HepG2 (cell line): ENCODE data around the gene SEC16A. TPM values are rescaled to one million over a fixed set of nuclear protein-coding genes. Genes with fewer than 3 reads are reported as not detected.
A peak's percentile ranks its signal among the peaks of the same experiment; 100 is the strongest.

ENCODE experiments used
- CREB1 ChIP-seq, 2 experiments: fragments of 450-650 bp in 1 of 2; IDR thresholded peaks; 2 replicates each; pipeline ENCODE4 v1.6.1; 2016 to 2017; ENCODE audit warnings: control low read depth in 1 of 2, mild to moderate bottlenecking in 1 of 2, missing compliant biosample characterization in 1 of 2, missing genetic modification characterization in 1 of 2
- FOXK1 ChIP-seq: sonication (generic); formaldehyde crosslinking; IDR thresholded peaks from 2 replicates; pipeline ENCODE4 v1.4.0; 2020; ENCODE audit warnings: low read depth, missing genetic modification reagents, borderline replicate concordance
- ISX ChIP-seq: sonication (generic); formaldehyde crosslinking; conservative IDR thresholded peaks from 2 replicates; pipeline ENCODE4 v1.5.0; 2020; ENCODE audit warnings: missing genetic modification reagents
- MXI1 ChIP-seq: IDR thresholded peaks from 3 replicates; pipeline ENCODE4 v1.6.1; 2012; ENCODE audit warnings: low read depth, low read length, inconsistent platforms, borderline replicate concordance
- NR1H2 ChIP-seq: sonication (generic); formaldehyde crosslinking; IDR thresholded peaks from 2 replicates; pipeline ENCODE4 v1.8.1; 2022; ENCODE audit warnings: low read depth, missing genetic modification reagents, borderline replicate concordance
- NR2F6 ChIP-seq, 2 experiments: IDR thresholded peaks; 2 replicates each; pipeline ENCODE4 v1.6.1; 2016; ENCODE audit warnings: antibody characterized with exemption in 1 of 2, mild to moderate bottlenecking in 1 of 2
- PITX1 ChIP-seq: sonication (generic); formaldehyde crosslinking; IDR thresholded peaks from 2 replicates; pipeline ENCODE4 v1.5.1; 2020; ENCODE audit warnings: mild to moderate bottlenecking, missing genetic modification reagents
- PRMT3 ChIP-seq: sonication (generic); formaldehyde crosslinking; IDR thresholded peaks from 2 replicates; pipeline ENCODE4 v1.8.1; 2022; ENCODE audit warnings: low read depth, mild to moderate bottlenecking, moderate library complexity, missing genetic modification reagents, borderline replicate concordance
- SMARCE1 ChIP-seq: fragments of 450-650 bp; IDR thresholded peaks from 2 replicates; pipeline ENCODE4 v1.6.1; 2017; ENCODE audit warnings: borderline replicate concordance
- STAG1 ChIP-seq: sonication (generic); formaldehyde crosslinking; IDR thresholded peaks from 2 replicates; pipeline ENCODE4 v1.4.0; 2020; ENCODE audit warnings: missing genetic modification reagents
- SUZ12 ChIP-seq: fragments of 150-350 bp; IDR thresholded peaks from 2 replicates; pipeline ENCODE4 v1.6.1; 2014; ENCODE audit warnings: low read depth, low read length
- ZNF367 ChIP-seq: sonication (generic); formaldehyde crosslinking; IDR thresholded peaks from 2 replicates; pipeline ENCODE4 v1.4.0; 2020; ENCODE audit warnings: missing genetic modification reagents, borderline replicate concordance
- ZNF572 ChIP-seq: sonication (generic); formaldehyde crosslinking; IDR thresholded peaks from 2 replicates; pipeline ENCODE4 v1.5.1; 2020; ENCODE audit warnings: mild to moderate bottlenecking, missing genetic modification reagents
- ZNF678 ChIP-seq: sonication (generic); formaldehyde crosslinking; IDR thresholded peaks from 2 replicates; pipeline ENCODE4 v1.4.0; 2020; ENCODE audit warnings: mild to moderate bottlenecking, missing genetic modification reagents
- ZNF768 ChIP-seq: sonication (generic); formaldehyde crosslinking; IDR thresholded peaks from 2 replicates; pipeline ENCODE4 v1.4.0; 2020; ENCODE audit warnings: missing genetic modification reagents
- ZNF788 ChIP-seq: sonication (generic); formaldehyde crosslinking; IDR thresholded peaks from 2 replicates; pipeline ENCODE4 v1.5.0; 2020; ENCODE audit warnings: mild to moderate bottlenecking, missing genetic modification reagents, borderline replicate concordance
- ZNF879 ChIP-seq: sonication (generic); formaldehyde crosslinking; IDR thresholded peaks from 2 replicates; pipeline ENCODE4 v1.8.1; 2023; ENCODE audit warnings: missing genetic modification reagents
- polyA plus RNA-seq, 8 experiments: library from polyadenylated mRNA; depleted of rRNA in 3 of 8; stranded (reverse) in 7 of 8; unstranded in 1 of 8; fragments of >200 nt; fragmentation: Illumina TruSeq in 4 of 8; extraction: Trizol in 4 of 8; gene quantifications; 2 replicates each; pipeline versions ENCODE4 v1.2.1 to v1.2.3, GENCODE V29; 2011 to 2016; ENCODE audit warnings: low read depth in 4 of 8, missing spikeins in 1 of 8, mixed read lengths in 1 of 8; ENCODE audit not compliant: insufficient read depth in 1 of 8
- total RNA-seq, 5 experiments: library from RNA; depleted of rRNA; stranded (reverse); fragments of >200 nt; fragmentation: Illumina TruSeq; extraction: Trizol; gene quantifications; 2 replicates each; pipeline ENCODE4 v1.2.3, GENCODE V29; 2016; ENCODE audit warnings: low read depth in 1 of 5
- TF ChIP-seq, protein P1 (sequence below): sonication (generic); formaldehyde crosslinking; conservative IDR thresholded peaks from 2 replicates; pipeline ENCODE4 v1.4.0; 2020; ENCODE audit warnings: missing genetic modification reagents
- TF ChIP-seq, protein P2 (sequence below): sonication (generic); formaldehyde crosslinking; IDR thresholded peaks from 2 replicates; pipeline ENCODE4 v1.4.0; 2020; ENCODE audit warnings: missing genetic modification reagents, borderline replicate concordance
- TF ChIP-seq, protein P3 (sequence below): sonication (generic); formaldehyde crosslinking; IDR thresholded peaks from 2 replicates; pipeline ENCODE4 v1.8.0; 2023; ENCODE audit warnings: mild to moderate bottlenecking, missing genetic modification reagents
- TF ChIP-seq, protein P4 (sequence below): IDR thresholded peaks from 2 replicates; pipeline ENCODE4 v1.6.1; 2016; ENCODE audit warnings: mild to moderate bottlenecking
- TF ChIP-seq, protein P5 (sequence below): IDR thresholded peaks from 2 replicates; pipeline ENCODE4 v1.6.1; 2016; ENCODE audit warnings: low read depth

SEC16A gene
- total and polyA plus RNA-seq, 2 of the 13 experiments (the other 11 are each of a cell fraction or from before 2014, with no cell fraction given): 15.9 to 18.9 TPM

DNA sequence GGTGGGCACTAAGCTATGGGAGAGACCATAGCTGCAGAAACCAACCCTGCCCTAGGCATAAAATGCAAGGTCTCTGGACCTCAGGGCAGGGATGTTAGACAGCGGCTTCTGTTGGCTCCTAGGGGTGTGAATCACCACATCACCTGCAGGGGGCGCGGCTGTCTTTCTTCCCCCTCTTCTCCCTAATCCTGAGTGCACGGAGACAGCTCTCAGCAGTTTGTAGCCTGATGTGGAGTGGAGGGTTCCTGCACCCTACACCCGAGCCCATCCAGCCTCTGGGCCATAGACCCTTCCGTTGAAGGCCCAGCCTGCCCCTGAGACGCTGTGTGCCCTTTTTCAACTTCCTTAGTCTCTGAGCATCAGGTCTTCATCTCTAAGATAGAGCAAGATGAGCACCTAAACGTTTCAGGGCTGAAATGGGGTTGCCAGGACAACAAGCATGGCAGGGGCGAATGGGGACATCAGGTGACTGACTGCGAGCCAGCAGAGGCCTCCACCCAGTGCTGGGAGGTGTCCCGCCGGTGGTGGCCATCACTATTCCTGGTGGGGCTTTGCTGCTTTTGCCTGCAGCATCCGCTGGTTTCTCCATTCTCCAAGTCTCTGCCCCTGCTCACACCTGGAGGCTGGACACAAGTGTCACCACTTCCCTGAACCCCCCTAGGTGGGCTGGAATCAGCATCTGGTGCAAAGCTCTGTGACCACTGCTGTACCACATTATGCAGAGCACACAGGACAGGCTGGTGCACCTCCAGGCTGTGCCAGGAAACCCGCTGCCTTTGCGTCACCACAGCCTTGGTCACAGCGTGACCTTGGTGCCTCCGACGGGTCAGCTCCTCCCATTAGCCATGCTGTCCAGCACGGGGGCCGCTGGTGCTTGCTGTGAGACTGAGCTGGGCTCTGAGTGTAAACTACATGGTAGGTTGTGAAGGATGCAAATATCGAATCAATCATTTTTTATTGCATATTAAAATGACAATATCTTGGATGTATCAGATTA is 2.5 kb upstream of the SEC16A start (continued):
- TF ChIP-seq, protein P1, sequence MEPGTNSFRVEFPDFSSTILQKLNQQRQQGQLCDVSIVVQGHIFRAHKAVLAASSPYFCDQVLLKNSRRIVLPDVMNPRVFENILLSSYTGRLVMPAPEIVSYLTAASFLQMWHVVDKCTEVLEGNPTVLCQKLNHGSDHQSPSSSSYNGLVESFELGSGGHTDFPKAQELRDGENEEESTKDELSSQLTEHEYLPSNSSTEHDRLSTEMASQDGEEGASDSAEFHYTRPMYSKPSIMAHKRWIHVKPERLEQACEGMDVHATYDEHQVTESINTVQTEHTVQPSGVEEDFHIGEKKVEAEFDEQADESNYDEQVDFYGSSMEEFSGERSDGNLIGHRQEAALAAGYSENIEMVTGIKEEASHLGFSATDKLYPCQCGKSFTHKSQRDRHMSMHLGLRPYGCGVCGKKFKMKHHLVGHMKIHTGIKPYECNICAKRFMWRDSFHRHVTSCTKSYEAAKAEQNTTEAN: 0 out of 2 replicates have a peak, but pooled peaks have one; percentile 31
- TF ChIP-seq, protein P2, sequence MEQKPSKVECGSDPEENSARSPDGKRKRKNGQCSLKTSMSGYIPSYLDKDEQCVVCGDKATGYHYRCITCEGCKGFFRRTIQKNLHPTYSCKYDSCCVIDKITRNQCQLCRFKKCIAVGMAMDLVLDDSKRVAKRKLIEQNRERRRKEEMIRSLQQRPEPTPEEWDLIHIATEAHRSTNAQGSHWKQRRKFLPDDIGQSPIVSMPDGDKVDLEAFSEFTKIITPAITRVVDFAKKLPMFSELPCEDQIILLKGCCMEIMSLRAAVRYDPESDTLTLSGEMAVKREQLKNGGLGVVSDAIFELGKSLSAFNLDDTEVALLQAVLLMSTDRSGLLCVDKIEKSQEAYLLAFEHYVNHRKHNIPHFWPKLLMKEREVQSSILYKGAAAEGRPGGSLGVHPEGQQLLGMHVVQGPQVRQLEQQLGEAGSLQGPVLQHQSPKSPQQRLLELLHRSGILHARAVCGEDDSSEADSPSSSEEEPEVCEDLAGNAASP (CRISPR knock-in tag): no peak
- TF ChIP-seq FOXK1 (CRISPR knock-in tag): no peak
- peak; percentile 76 for TF ChIP-seq STAG1 (CRISPR knock-in tag)
- peak; percentile 71 for TF ChIP-seq ZNF768 (CRISPR knock-in tag)
- peak; percentile 59; the same call in 1 of the 3 replicates for TF ChIP-seq MXI1
- peak; percentile 56; the same call in 1 of the 2 replicates for TF ChIP-seq CREB1 (IDR thresholded peaks at IDR 0.05)
- no peak for TF ChIP-seq CREB1 (CRISPR knock-in tag; IDR thresholded peaks at IDR 0.05)
- TF ChIP-seq SUZ12: no peak
- TF ChIP-seq, protein P3, sequence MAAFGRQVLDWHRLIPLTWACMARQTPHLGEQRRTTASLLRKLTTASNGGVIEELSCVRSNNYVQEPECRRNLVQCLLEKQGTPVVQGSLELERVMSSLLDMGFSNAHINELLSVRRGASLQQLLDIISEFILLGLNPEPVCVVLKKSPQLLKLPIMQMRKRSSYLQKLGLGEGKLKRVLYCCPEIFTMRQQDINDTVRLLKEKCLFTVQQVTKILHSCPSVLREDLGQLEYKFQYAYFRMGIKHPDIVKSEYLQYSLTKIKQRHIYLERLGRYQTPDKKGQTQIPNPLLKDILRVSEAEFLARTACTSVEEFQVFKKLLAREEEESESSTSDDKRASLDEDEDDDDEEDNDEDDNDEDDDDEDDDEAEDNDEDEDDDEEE (CRISPR knock-in tag): no peak
- TF ChIP-seq NR1H2 (CRISPR knock-in tag): no peak
- 0 out of 2 replicates have a peak, but pooled peaks have one; percentile 41 for TF ChIP-seq ZNF678 (CRISPR knock-in tag)
- TF ChIP-seq NR2F6 (IDR thresholded peaks at IDR 0.05): peak; percentile 68
- peak; percentile 87 for TF ChIP-seq NR2F6 (CRISPR knock-in tag; IDR thresholded peaks at IDR 0.05)
- peak; percentile 67; the same call in 1 of the 2 replicates for TF ChIP-seq ZNF788 (CRISPR knock-in tag)
- TF ChIP-seq, protein P4, sequence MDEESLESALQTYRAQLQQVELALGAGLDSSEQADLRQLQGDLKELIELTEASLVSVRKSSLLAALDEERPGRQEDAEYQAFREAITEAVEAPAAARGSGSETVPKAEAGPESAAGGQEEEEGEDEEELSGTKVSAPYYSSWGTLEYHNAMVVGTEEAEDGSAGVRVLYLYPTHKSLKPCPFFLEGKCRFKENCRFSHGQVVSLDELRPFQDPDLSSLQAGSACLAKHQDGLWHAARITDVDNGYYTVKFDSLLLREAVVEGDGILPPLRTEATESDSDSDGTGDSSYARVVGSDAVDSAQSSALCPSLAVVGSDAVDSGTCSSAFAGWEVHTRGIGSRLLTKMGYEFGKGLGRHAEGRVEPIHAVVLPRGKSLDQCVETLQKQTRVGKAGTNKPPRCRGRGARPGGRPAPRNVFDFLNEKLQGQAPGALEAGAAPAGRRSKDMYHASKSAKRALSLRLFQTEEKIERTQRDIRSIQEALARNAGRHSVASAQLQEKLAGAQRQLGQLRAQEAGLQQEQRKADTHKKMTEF: no peak
- no peak for TF ChIP-seq ZNF367 (CRISPR knock-in tag)
- TF ChIP-seq SMARCE1: no peak
- 0 out of 2 replicates have a peak, but pooled peaks have one; percentile 50 for TF ChIP-seq ZNF879 (CRISPR knock-in tag)
- TF ChIP-seq PITX1: 0 out of 2 replicates have a peak, but pooled peaks have one; percentile 19
- no peak for TF ChIP-seq PRMT3 (CRISPR knock-in tag)
- TF ChIP-seq, protein P5, sequence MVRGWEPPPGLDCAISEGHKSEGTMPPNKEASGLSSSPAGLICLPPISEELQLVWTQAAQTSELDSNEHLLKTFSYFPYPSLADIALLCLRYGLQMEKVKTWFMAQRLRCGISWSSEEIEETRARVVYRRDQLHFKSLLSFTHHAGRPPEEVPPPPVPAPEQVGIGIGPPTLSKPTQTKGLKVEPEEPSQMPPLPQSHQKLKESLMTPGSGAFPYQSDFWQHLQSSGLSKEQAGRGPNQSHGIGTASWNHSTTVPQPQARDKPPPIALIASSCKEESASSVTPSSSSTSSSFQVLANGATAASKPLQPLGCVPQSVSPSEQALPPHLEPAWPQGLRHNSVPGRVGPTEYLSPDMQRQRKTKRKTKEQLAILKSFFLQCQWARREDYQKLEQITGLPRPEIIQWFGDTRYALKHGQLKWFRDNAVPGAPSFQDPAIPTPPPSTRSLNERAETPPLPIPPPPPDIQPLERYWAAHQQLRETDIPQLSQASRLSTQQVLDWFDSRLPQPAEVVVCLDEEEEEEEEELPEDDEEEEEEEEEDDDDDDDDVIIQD (CRISPR knock-in tag): 0 out of 2 replicates have a peak, but pooled peaks have one; percentile 28
- 0 out of 2 replicates have a peak, but pooled peaks have one; percentile 16 for TF ChIP-seq ZNF572 (CRISPR knock-in tag)
- TF ChIP-seq ISX (CRISPR knock-in tag): no peak
